ENCODE data around the gene FTCD.
"Not testable (repeated sequence)": the region's sequence is repeated elsewhere in the genome, so short reads cannot be mapped to it uniquely, and the experiment has no call there.

The FTCD gene, protein sequence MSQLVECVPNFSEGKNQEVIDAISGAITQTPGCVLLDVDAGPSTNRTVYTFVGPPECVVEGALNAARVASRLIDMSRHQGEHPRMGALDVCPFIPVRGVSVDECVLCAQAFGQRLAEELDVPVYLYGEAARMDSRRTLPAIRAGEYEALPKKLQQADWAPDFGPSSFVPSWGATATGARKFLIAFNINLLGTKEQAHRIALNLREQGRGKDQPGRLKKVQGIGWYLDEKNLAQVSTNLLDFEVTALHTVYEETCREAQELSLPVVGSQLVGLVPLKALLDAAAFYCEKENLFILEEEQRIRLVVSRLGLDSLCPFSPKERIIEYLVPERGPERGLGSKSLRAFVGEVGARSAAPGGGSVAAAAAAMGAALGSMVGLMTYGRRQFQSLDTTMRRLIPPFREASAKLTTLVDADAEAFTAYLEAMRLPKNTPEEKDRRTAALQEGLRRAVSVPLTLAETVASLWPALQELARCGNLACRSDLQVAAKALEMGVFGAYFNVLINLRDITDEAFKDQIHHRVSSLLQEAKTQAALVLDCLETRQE

DNA sequence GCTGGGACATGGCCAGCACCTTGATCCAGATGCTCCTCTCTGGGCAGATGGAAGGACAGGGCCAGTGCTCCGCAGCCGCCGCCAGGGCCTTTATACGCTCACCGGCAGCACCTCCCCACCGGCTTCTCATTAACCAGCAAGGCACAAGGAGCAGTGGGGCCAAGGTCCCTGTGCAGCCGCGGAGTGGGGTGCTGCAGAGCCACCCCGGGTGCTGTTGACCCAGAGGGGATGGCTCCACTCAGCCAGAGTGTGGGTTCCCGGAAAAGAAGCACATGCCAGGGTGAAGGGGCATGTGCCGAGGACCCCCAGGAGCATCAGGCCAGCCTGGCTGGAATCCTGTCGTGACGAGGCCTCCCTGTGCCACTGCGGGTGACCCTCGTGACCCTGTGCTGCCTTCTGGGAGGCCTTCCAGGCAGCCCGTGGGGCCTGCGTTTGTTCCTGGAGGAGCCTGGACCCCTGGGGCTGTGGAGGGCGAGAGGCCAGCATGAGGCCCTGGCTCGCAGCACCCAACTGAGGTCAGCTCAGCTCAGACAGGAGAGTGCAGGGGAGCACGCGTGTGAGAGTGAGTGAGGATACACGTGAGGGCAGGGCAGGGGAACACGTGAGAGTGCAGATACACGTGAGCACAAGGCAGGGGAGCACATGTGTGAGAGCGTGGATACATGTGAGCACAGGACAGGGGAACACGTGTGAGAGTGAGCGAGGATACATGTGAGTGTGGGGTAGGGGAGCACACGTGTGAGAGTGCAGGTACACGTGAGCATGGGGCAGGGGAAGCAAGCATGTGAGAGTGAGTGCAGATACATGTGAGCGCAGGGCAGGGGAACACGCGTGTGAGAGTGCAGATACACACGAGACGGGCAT, at the start of gene FTCD:
Gene FTCD, minus strand, starts transcription at position 66 of the 864 bp plus-strand sequence. Its CDS starts 56 bp downstream, at position 10.
- DNase-seq (ENCODE audit: extremely low read depth, low read depth): no peak

DNA sequence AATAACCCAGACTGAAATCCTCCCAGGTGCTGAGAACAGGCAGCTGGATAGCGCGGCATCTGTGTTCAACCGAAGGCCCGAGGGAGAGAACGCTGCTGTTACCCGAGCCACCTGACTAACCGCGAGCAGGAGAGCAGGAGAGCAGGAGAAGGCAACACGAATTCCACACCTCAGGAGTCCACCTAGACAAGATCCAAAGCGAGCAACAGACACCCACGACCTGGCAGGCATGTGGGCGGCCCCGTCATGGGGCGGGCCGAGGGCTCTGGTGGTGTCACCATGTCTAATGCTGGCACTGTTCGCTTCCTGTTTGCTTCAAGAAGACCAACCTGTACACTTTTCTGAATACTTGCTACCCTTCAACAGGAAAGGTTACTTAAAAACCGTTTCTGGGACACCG, 49.8 kb upstream of the FTCD start:
- no peak for DNase-seq (ENCODE audit: extremely low read depth, low read depth)
- TF ChIP-seq, protein P1, sequence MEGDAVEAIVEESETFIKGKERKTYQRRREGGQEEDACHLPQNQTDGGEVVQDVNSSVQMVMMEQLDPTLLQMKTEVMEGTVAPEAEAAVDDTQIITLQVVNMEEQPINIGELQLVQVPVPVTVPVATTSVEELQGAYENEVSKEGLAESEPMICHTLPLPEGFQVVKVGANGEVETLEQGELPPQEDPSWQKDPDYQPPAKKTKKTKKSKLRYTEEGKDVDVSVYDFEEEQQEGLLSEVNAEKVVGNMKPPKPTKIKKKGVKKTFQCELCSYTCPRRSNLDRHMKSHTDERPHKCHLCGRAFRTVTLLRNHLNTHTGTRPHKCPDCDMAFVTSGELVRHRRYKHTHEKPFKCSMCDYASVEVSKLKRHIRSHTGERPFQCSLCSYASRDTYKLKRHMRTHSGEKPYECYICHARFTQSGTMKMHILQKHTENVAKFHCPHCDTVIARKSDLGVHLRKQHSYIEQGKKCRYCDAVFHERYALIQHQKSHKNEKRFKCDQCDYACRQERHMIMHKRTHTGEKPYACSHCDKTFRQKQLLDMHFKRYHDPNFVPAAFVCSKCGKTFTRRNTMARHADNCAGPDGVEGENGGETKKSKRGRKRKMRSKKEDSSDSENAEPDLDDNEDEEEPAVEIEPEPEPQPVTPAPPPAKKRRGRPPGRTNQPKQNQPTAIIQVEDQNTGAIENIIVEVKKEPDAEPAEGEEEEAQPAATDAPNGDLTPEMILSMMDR (IDR thresholded peaks at IDR 0.05; ENCODE audit: low read depth, low read length): no peak

More for the DNA sequence above, at the start of gene FTCD:
- TF ChIP-seq, protein P1 (IDR thresholded peaks at IDR 0.05; ENCODE audit: low read depth, low read length): no peak

DNA sequence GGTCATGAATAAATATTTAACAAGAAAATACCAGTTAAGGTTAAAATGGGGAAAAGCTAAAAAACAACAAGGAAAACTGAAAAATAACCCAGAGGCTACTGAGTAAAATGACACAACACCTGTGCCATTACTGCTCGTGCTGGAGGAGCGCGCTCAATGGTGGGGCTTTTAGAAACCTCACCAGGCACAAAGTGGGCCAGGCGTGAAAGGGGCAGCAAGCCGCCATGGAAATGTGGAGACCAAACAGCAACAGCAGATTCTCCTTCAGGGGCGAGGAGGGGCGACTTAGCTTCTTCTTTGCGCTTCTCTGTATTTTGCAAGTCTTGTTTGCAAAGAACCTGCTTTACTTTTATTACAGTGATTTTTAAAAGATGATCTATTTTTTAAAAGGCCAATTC, 47.8 kb upstream of the FTCD start:
- DNase-seq (ENCODE audit: extremely low read depth, low read depth): no peak
- TF ChIP-seq, protein P1 (IDR thresholded peaks at IDR 0.05; ENCODE audit: low read depth, low read length): no peak

DNA sequence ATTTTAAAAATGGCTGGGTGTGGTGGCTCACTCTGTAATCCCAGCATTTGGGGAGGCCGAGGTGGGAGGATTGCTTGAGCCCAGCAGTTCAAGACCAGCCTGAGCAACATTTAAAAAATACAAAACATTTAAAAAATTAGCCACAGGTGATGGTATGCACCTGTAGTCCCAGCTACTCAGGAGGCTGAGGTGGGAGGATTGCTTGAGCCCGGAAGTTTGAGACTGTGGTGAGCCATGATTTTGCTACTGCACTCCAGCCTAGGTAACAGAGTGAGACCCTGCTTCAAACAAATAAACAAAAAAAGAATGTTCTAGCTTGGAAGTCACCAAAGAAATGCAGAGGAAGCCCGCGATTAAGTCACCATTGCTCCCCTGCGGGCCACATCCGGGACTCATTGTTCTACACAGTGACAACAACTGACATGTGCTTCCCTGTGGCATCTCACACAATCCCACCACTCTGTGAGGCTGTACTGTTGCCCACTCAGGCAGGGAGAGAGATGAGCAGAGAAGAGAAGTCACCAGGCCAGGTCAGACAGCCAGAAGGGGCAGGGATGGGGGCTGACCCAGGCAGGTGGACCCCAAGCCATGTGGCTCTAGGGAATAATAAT, 47.3 kb upstream of the FTCD start:
- TF ChIP-seq, protein P1 (IDR thresholded peaks at IDR 0.05; ENCODE audit: low read depth, low read length): no peak
- DNase-seq (ENCODE audit: extremely low read depth, low read depth): no peak

DNA sequence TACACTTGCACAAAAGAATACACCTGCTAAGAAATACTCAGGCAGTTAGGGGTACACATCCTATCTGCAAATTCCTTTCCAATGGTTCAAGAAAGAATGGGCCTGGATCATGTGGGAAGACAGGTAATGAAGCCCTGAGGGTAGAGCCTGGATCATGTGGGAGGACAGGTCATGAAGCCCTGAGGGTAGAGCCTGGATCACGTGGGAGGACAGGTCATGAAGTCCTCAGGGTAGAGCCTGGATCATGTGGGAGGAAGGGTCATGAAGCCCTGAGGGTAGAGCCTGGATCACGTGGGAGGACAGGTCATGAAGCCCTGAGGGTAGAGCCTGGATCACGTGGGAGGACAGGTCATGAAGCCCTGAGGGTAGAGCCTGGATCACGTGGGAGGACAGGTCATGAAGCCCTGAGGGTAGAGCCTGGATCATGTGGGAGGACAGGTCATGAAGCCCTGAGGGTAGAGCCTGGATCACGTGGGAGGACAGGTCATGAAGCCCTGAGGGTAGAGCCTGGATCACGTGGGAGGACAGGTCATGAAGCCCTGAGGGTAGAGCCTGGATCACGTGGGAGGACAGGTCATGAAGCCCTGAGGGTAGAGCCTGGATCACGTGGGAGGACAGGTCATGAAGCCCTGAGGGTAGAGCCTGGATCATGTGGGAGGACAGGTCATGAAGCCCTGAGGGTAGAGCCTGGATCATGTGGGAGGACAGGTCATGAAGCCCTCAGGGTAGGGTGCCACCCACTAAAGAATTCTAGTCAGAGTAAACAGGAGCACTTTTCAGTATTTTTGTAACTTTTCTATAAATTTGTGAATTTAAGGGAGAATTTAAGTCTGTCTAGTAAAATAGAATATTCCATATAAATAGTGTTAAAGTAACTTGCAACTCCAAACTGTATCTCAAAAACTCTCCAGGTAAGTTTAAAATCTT, 45.8 kb upstream of the FTCD start:
- not testable (repeated sequence) for DNase-seq (ENCODE audit: extremely low read depth, low read depth)

DNA sequence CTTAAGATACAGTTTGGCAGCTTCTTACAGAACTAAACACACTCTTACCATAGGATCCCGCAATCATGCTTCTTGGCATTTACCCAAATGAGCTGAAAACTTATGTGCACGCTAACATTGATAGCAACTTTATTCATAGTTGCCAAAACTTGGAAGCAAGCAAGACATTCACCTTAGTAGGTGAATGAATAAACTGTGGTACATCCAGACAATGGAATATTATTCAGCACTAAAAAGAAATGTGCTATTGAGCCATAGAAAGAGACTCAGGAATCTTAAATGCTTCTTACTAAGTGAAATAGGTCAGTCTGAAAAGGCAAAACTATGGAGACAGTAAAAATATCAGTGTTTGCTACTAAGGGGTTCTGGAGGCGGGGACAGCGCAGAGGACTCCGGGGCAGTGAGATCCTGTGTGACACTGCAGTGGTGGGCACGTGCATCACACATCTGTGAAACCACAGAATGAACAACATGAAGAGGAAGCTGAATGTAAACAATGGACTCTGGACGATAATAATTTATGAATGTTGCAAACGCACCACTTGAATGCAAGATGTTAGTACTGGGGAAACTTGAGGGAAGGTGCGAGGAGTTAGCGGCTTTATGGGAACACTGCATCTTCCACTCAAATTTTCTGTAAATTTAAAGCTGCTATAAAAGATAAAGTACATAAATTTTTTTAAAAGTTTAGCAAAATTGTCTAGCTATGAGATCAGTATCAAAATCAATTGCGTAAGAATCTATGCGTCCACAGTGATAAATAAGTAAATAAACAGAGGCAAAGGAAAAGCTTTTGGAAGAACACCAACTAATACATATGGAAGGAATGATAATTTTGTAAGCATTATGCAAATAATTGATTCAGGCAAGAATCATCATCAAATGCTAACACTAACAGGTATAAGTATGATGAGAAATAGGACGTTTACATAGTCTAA, 44.3 kb upstream of the FTCD start:
- TF ChIP-seq, protein P1 (IDR thresholded peaks at IDR 0.05; ENCODE audit: low read depth, low read length): no peak
- DNase-seq (ENCODE audit: extremely low read depth, low read depth): no peak

Data from AG09319 (cell line).